Natural killer cell (primary cell): ENCODE results near the gene PIK3R1. TPM values are rescaled to one million over a fixed set of nuclear protein-coding genes. Genes with fewer than 3 reads are reported as not detected.
"Not testable (repeated sequence)": the region's sequence is repeated elsewhere in the genome, so short reads cannot be mapped to it uniquely, and the experiment has no call there.

Source experiments
- ATAC-seq, 3 donors: fragments of 150-1000 bp in 2 of 3; fragments of 200-7000 bp in 1 of 3; cut with Tn5 transposase; 1 replicate in 1 of 3; 2 replicates in 2 of 3; pipeline ENCODE4 v1.10.0; 2021; ENCODE audit warnings: mild to moderate bottlenecking in 2 of 3, moderate library complexity in 2 of 3
- DNase-seq, 2 donors: peaks; one replicate each; pipeline versions ENCODE4 v3.0.0 to v3.0.0-alpha.2; 2013 to 2021; ENCODE audit warnings: mixed read lengths in 1 of 2
- H3K27ac ChIP-seq: one replicate; pipeline ENCODE4 v1.5.1; 2013; ENCODE audit warnings: mild to moderate bottlenecking, low read length
- H3K27me3 ChIP-seq: one replicate; pipeline ENCODE4 v1.6.1; 2013; ENCODE audit warnings: low read length; ENCODE audit not compliant: control insufficient read depth, insufficient read depth
- H3K36me3 ChIP-seq: one replicate; pipeline ENCODE4 v1.6.1; 2013; ENCODE audit warnings: low read length; ENCODE audit not compliant: control insufficient read depth, insufficient read depth
- H3K4me1 ChIP-seq: one replicate; pipeline ENCODE4 v1.6.1; 2013; ENCODE audit warnings: low read length; ENCODE audit not compliant: control insufficient read depth, insufficient read depth
- H3K4me3 ChIP-seq: one replicate; pipeline ENCODE4 v1.5.1; 2013; ENCODE audit warnings: low read length
- H3K9me3 ChIP-seq: one replicate; pipeline ENCODE4 v1.6.1; 2013; ENCODE audit warnings: low read length; ENCODE audit not compliant: control insufficient read depth, insufficient read depth
- H3K27ac Mint-ChIP-seq, 2 donors: one replicate each; pipeline ENCODE4 v1.8.0; 2022; ENCODE audit warnings: mild to moderate bottlenecking in 2 of 2, mixed read lengths in 2 of 2, moderate library complexity in 1 of 2
- H3K27me3 Mint-ChIP-seq, 2 donors: one replicate each; pipeline ENCODE4 v1.8.0; 2022; ENCODE audit warnings: low read depth in 2 of 2, mixed read lengths in 2 of 2
- H3K36me3 Mint-ChIP-seq: one replicate; pipeline ENCODE4 v1.8.0; 2022; ENCODE audit warnings: mixed read lengths
- H3K4me1 Mint-ChIP-seq, 2 donors: one replicate each; pipeline ENCODE4 v1.8.0; 2022; ENCODE audit warnings: mixed read lengths in 2 of 2
- H3K4me3 Mint-ChIP-seq: one replicate; pipeline ENCODE4 v1.8.0; 2022; ENCODE audit warnings: mild to moderate bottlenecking, moderate library complexity, mixed read lengths
- H3K9me3 Mint-ChIP-seq, 2 donors: one replicate each; pipeline ENCODE4 v1.8.0; 2022; ENCODE audit warnings: mixed read lengths in 2 of 2
- CTCF ChIP-seq: fragments of 200-600 bp; IDR thresholded peaks from one replicate; pipeline ENCODE4 v1.8.0; 2022; ENCODE audit warnings: antibody characterized with exemption
- WGBS: methylation state at CpG from one replicate; pipeline ENCODE4 v1.1.7; 2013; ENCODE audit warnings: missing lambda C conversion rate; ENCODE audit not compliant: insufficient coverage; 5-methylcytosine and 5-hydroxymethylcytosine counted together
- intact Hi-C: fragments of 100-400 bp; cut with micrococcal nuclease; formaldehyde crosslinking; loops from one replicate; pipeline ENCODE4 v1.14.2; 2022
- total RNA-seq, 4 donors: library from RNA; stranded (reverse); fragments of 120-200 nt in 1 of 4; gene quantifications; one replicate each; pipeline versions ENCODE4 v1.2.3 to v1.2.4, GENCODE V29; 2013 to 2022

The PIK3R1 gene
- total RNA-seq, 3 donors from 2014 or later (not counting 1 experiment from before 2014, with no cell fraction given) = 307 to 365 (median 313) TPM

- no peak for TF ChIP-seq CTCF
- Mint-ChIP-seq H3K4me1 (peaks cover 79% of the 10 kb centered on the region in 2 donors), H3K27me3 (no peaks in the 10 kb centered on the region), H3K4me3 (peak overlapping the region; percentile 30), H3K27ac (peak overlapping the region; percentile 51), H3K36me3 (no peaks in the 10 kb centered on the region), H3K9me3 (no peaks in the 10 kb centered on the region)
- H3K4me1 ChIP-seq = peaks cover 25% of the 10 kb centered on the region
- ATAC-seq = no peak
- H3K27me3 ChIP-seq = no peaks in the 10 kb centered on the region
- intact Hi-C loops = no loop called here
- no peak for DNase-seq
- H3K9me3 ChIP-seq = no peaks in the 10 kb centered on the region
- no peak overlapping the region for H3K4me3 ChIP-seq
- H3K27ac ChIP-seq = no peak overlapping the region
- 44% methylated on average over 1 of the region's 1 CpG for WGBS
- peaks cover 23% of the 10 kb centered on the region for H3K36me3 ChIP-seq
Observed at GRCh38 chr5:68233075-68233474, 17.5 kb downstream of the PIK3R1 start.

- WGBS = 33% methylated on average over 1 of the region's 2 CpGs
- intact Hi-C loops = loop anchor here (5.0 kb wide), 1 partner anchor 718 kb away; no protein-coding TSS in a partner anchor
Observed at GRCh38 chr5:68235229-68235628, 19.7 kb downstream of the PIK3R1 start.

GRCh38 chr5:68237715-68238114, 22.2 kb downstream of the PIK3R1 start:
- no peaks in the 10 kb centered on the region for H3K9me3 Mint-ChIP-seq
- H3K36me3 Mint-ChIP-seq = no peaks in the 10 kb centered on the region
- no CpG with 5 or more reads among the region's 2 CpGs for WGBS
- Histone ChIP-seq H3K27ac (peak overlapping the region; percentile 17), H3K36me3 (peaks cover 8% of the 10 kb centered on the region), H3K4me1 (peaks cover 25% of the 10 kb centered on the region), H3K9me3 (no peaks in the 10 kb centered on the region), H3K4me3 (no peak overlapping the region), H3K27me3 (no peaks in the 10 kb centered on the region)
- peak overlapping the region; percentile 86 to 98 for H3K27ac Mint-ChIP-seq
- ATAC-seq (no peak), DNase-seq (no peak)
- intact Hi-C loops = loop anchor here (5.0 kb wide), 1 partner anchor 720 kb away; no protein-coding TSS in a partner anchor
- peak overlapping the region; percentile 9 for H3K4me3 Mint-ChIP-seq
- no peaks in the 10 kb centered on the region for H3K27me3 Mint-ChIP-seq
- peaks cover 80% of the 10 kb centered on the region in 2 donors for H3K4me1 Mint-ChIP-seq
- TF ChIP-seq CTCF = no peak

More at GRCh38 chr5:68235229-68235628, 19.7 kb downstream of the PIK3R1 start:
- not testable (repeated sequence) for H3K27me3 ChIP-seq, H3K4me3 Mint-ChIP-seq, H3K27ac ChIP-seq, DNase-seq, H3K9me3 ChIP-seq, H3K27ac Mint-ChIP-seq, H3K4me3 ChIP-seq, H3K36me3 Mint-ChIP-seq, H3K27me3 Mint-ChIP-seq, H3K9me3 Mint-ChIP-seq, ATAC-seq
- Histone ChIP-seq H3K36me3 (peaks cover 16% of the 10 kb centered on the region), H3K4me1 (peaks cover 26% of the 10 kb centered on the region)
- H3K4me1 Mint-ChIP-seq = peaks cover 80% of the 10 kb centered on the region in 2 donors

GRCh38 chr5:68239487-68239886, 23.9 kb downstream of the PIK3R1 start:
- 5% methylated on average over 7 of the region's 7 CpGs for WGBS
- TF ChIP-seq CTCF = no peak
- Histone ChIP-seq H3K27ac (peak overlapping the region; percentile 71), H3K9me3 (no peaks in the 10 kb centered on the region), H3K4me3 (no peak overlapping the region), H3K4me1 (peaks cover 31% of the 10 kb centered on the region), H3K27me3 (no peaks in the 10 kb centered on the region), H3K36me3 (peaks cover 4% of the 10 kb centered on the region)
- Mint-ChIP-seq H3K27ac (peak overlapping the region; percentile 86 to 98), H3K27me3 (no peaks in the 10 kb centered on the region), H3K4me3 (peak overlapping the region; percentile 64), H3K4me1 (peaks cover 77 to 79% of the 10 kb centered on the region in 2 donors), H3K9me3 (no peaks in the 10 kb centered on the region), H3K36me3 (no peaks in the 10 kb centered on the region)
- DNase-seq = peak; percentile 78 to 92
- intact Hi-C loops = loop anchor here (1.0 to 5.0 kb wide), 2 partner anchors 23 to 722 kb away; no protein-coding TSS in a partner anchor
- ATAC-seq = peak; percentile 92 to 98 (median 96)
